GM21367 (cell line): ENCODE measurements around the gene DPP6.

Experiments used
- ATAC-seq: cut with Tn5 transposase; IDR thresholded peaks from one replicate; pipeline ENCODE4 v1.9.1; 2021; ENCODE audit not compliant: unreplicated experiment

Gene DPP6

GRCh38 chr7:154509192-154509591 is 457.0 kb downstream of the DPP6 start:
- ATAC-seq: no peak

GRCh38 chr7:154512121-154512833 is 460.1 kb downstream of the DPP6 start:
- no peak for ATAC-seq

- no peak for ATAC-seq
These were observed 465.6 kb downstream of the DPP6 start for GRCh38 chr7:154517768-154518167.

GRCh38 chr7:154519229-154519628 is 467.0 kb downstream of the DPP6 start:
- ATAC-seq: no peak

- ATAC-seq: no peak
These were observed 477.9 kb downstream of the DPP6 start for GRCh38 chr7:154530136-154530535.

- ATAC-seq: no peak
These were observed 480.6 kb downstream of the DPP6 start for GRCh38 chr7:154532771-154533170.

- no peak for ATAC-seq
These were observed 488.4 kb downstream of the DPP6 start for GRCh38 chr7:154540596-154540995.

- no peak for ATAC-seq
These were observed 489.4 kb downstream of the DPP6 start for GRCh38 chr7:154541606-154542005.

GRCh38 chr7:154546946-154547587 is 494.9 kb downstream of the DPP6 start:
- ATAC-seq: no peak

GRCh38 chr7:154553711-154554265 is 501.6 kb downstream of the DPP6 start:
- ATAC-seq: no peak

GRCh38 chr7:154559454-154559853 is 507.3 kb downstream of the DPP6 start:
- ATAC-seq: no peak

GRCh38 chr7:154564676-154565075 is 512.5 kb downstream of the DPP6 start:
- ATAC-seq: no peak

- no peak for ATAC-seq
These were observed 514.7 kb downstream of the DPP6 start for GRCh38 chr7:154566877-154567276.

GRCh38 chr7:154568346-154568745 is 516.1 kb downstream of the DPP6 start:
- ATAC-seq: no peak

- ATAC-seq: no peak
These were observed 517.7 kb downstream of the DPP6 start for GRCh38 chr7:154569916-154570315.

- no peak for ATAC-seq
These were observed 519.6 kb downstream of the DPP6 start for GRCh38 chr7:154571772-154572171.

- ATAC-seq: no peak
These were observed 522.0 kb downstream of the DPP6 start for GRCh38 chr7:154574235-154574634.

- ATAC-seq: no peak
These were observed 523.3 kb downstream of the DPP6 start for GRCh38 chr7:154575497-154575896.

- no peak for ATAC-seq
These were observed 524.4 kb downstream of the DPP6 start for GRCh38 chr7:154576604-154577003.

- no peak for ATAC-seq
These were observed 525.1 kb downstream of the DPP6 start for GRCh38 chr7:154577141-154577873.

GRCh38 chr7:154578336-154578735 is 526.1 kb downstream of the DPP6 start:
- ATAC-seq: no peak

- no peak for ATAC-seq
These were observed 527.5 kb downstream of the DPP6 start for GRCh38 chr7:154579711-154580110.
